Loucy (cell line): Measurements from ENCODE around the gene ANKRD63.

Experiments
- EZH2phosphoT487 ChIP-seq: fragments of 200-600 bp; IDR thresholded peaks from 2 replicates; pipeline ENCODE4 v1.6.1; 2018; ENCODE audit warnings: antibody characterized with exemption, mild to moderate bottlenecking, moderate library complexity, borderline replicate concordance
- TF ChIP-seq, protein P1 (sequence below): fragments of 200-600 bp; sonication (generic); conservative IDR thresholded peaks from 2 replicates; pipeline ENCODE4 v1.5.1; 2014; ENCODE audit warnings: mild to moderate bottlenecking, antibody characterized with exemption, low read length

DNA sequence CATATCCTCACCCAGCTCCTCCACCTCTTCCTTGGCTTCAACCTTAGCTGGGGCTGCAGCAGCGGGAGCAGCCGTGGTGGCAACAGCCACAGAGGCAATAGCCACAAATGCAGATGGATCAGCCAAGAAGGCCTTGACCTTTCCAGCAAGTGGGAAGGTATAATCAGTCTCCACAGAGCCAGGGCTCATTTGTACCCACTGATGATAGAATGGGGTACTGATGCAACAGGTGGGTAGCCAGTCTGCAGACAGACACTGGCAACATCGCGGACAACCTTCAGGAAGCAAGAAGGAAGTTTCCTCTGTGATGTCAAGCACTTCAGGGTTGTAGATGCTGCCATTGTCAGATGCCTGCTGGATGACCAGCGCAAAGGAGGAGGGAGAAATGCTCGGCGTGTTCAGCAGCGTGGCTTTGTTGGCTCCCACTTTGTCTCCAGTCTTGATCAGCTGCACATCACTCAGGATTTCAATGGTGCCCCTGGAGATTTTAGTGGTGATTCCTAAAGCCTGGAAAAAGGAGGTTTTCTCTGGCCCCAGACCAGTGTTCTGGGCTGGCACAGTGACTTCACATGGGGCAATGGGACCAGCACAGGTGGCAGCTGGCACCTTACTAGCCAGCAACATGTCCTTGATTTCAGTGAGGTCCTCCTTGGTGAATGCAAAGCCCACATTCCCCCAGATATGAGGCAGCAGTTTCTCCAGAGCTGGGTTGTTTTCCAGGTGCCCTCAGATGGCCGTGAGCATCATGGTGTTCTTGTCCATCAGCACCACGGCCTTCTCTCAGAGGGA is 29.7 kb upstream of the ANKRD63 start:
- TF ChIP-seq EZH2phosphoT487: no peak
- TF ChIP-seq, protein P1, sequence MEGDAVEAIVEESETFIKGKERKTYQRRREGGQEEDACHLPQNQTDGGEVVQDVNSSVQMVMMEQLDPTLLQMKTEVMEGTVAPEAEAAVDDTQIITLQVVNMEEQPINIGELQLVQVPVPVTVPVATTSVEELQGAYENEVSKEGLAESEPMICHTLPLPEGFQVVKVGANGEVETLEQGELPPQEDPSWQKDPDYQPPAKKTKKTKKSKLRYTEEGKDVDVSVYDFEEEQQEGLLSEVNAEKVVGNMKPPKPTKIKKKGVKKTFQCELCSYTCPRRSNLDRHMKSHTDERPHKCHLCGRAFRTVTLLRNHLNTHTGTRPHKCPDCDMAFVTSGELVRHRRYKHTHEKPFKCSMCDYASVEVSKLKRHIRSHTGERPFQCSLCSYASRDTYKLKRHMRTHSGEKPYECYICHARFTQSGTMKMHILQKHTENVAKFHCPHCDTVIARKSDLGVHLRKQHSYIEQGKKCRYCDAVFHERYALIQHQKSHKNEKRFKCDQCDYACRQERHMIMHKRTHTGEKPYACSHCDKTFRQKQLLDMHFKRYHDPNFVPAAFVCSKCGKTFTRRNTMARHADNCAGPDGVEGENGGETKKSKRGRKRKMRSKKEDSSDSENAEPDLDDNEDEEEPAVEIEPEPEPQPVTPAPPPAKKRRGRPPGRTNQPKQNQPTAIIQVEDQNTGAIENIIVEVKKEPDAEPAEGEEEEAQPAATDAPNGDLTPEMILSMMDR: no peak
